IPS DF 6.9 (cell line): ENCODE data around the gene FAR2.
"Not testable (repeated sequence)": the region's sequence is repeated elsewhere in the genome, so short reads cannot be mapped to it uniquely, and the experiment has no call there.

Experiments used
- DNase-seq: peaks from one replicate; pipeline ENCODE4 v3.0.0-alpha.2; 2013; ENCODE audit warnings: low read depth, low spot score
- H3K27ac ChIP-seq: one replicate; pipeline ENCODE4 v1.5.1; 2013; ENCODE audit warnings: low read length, control low read depth
- H3K27me3 ChIP-seq: 2 replicates; pipeline ENCODE4 v1.6.1; 2013; ENCODE audit warnings: mild to moderate bottlenecking, low read length; ENCODE audit not compliant: control insufficient read depth, insufficient read depth
- H3K36me3 ChIP-seq: 2 replicates; pipeline ENCODE4 v1.6.1; 2013; ENCODE audit warnings: low read length; ENCODE audit not compliant: control insufficient read depth, insufficient read depth
- H3K4me1 ChIP-seq: 2 replicates; pipeline ENCODE4 v1.6.1; 2013; ENCODE audit warnings: low read length; ENCODE audit not compliant: control insufficient read depth, insufficient read depth
- H3K4me3 ChIP-seq: 2 replicates; pipeline ENCODE4 v1.5.1; 2013; ENCODE audit warnings: mild to moderate bottlenecking, low read length
- H3K9me3 ChIP-seq: 2 replicates; pipeline ENCODE4 v1.6.1; 2013; ENCODE audit warnings: low read length, inconsistent platforms; ENCODE audit not compliant: control insufficient read depth, insufficient read depth
- whole genome bisulfite sequencing: extraction: QIAGEN DNeasy Blood & Tissue Kit; methylation state at CpG from one replicate; pipeline ENCODE4 v1.1.7; 2013; ENCODE audit warnings: mixed read lengths, missing lambda C conversion rate; ENCODE audit not compliant: insufficient read length, insufficient coverage; 5-methylcytosine and 5-hydroxymethylcytosine counted together

FAR2 gene

GRCh38 chr12:29277231-29277630 is 128.2 kb downstream of the FAR2 start:
- DNase-seq = no peak
- no peaks in the 10 kb centered on the region for H3K9me3 ChIP-seq

DNA sequence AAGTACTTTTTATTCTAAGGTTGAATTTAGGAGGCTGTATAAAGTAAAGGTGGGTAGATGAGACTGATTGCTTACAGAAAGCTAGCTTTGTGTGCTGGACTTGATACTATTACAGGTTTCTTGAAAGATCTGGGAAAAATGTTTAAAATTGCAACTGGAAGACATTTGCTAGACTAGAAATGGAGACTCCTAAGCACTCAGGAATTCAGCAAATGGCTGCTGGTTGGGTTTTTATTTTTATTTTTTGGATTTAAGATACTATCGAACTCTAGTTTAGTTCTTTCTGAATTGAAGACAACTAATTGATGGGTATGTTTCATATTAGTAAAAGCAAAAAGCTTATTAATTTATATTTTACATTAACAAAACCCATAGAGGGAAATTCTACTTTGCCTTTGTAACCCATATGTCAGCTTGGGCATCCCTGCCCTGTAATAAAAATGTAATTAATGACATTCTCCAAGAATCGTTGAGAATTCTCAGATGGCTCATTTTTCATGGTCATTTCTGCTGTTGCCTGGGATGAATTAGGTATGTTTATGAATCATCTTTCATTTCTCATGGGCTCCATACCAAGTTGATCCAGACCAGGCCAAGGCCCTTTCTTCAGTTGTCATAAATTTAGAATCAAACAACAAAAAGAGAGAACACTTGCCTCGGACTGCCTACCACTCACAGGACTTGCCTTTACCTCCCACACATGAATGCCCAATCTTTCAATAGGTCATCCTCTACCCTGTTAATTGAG is 129.8 kb downstream of the FAR2 start:
- no peak for DNase-seq
- Histone ChIP-seq H3K4me1 (no peaks in the 10 kb centered on the region), H3K4me3 (no peak overlapping the region), H3K27me3 (no peaks in the 10 kb centered on the region), H3K9me3 (no peaks in the 10 kb centered on the region), H3K27ac (no peak overlapping the region), H3K36me3 (no peaks in the 10 kb centered on the region)
- WGBS = no CpG with 5 or more reads among the region's 3 CpGs

More at GRCh38 chr12:29277231-29277630, 128.2 kb downstream of the FAR2 start:
- WGBS = no CpG with 5 or more reads among the region's 4 CpGs
- H3K36me3 ChIP-seq = no peaks in the 10 kb centered on the region; the same call in 1 of the 2 replicates
- no peak overlapping the region for H3K4me3 ChIP-seq
- H3K4me1 ChIP-seq = peaks cover 7% of the 10 kb centered on the region
- no peaks in the 10 kb centered on the region for H3K27me3 ChIP-seq
- H3K27ac ChIP-seq = no peak overlapping the region

- no CpG with 5 or more reads among the region's 5 CpGs for WGBS
- no peak overlapping the region for H3K27ac ChIP-seq
- no peaks in the 10 kb centered on the region for H3K9me3 ChIP-seq
- H3K4me1 ChIP-seq = no peaks in the 10 kb centered on the region
- no peaks in the 10 kb centered on the region for H3K36me3 ChIP-seq
- no peak for DNase-seq
- no peaks in the 10 kb centered on the region for H3K27me3 ChIP-seq
- no peak overlapping the region for H3K4me3 ChIP-seq
Observed at GRCh38 chr12:29281371-29282005, 132.4 kb downstream of the FAR2 start.

- Histone ChIP-seq H3K27ac (no peak overlapping the region), H3K27me3 (no peaks in the 10 kb centered on the region), H3K4me3 (no peak overlapping the region), H3K4me1 (no peaks in the 10 kb centered on the region), H3K36me3 (no peaks in the 10 kb centered on the region), H3K9me3 (no peaks in the 10 kb centered on the region)
- no peak for DNase-seq
- WGBS = no CpG with 5 or more reads among the region's 2 CpGs
Observed at GRCh38 chr12:29282031-29282816, 133.1 kb downstream of the FAR2 start.

DNA sequence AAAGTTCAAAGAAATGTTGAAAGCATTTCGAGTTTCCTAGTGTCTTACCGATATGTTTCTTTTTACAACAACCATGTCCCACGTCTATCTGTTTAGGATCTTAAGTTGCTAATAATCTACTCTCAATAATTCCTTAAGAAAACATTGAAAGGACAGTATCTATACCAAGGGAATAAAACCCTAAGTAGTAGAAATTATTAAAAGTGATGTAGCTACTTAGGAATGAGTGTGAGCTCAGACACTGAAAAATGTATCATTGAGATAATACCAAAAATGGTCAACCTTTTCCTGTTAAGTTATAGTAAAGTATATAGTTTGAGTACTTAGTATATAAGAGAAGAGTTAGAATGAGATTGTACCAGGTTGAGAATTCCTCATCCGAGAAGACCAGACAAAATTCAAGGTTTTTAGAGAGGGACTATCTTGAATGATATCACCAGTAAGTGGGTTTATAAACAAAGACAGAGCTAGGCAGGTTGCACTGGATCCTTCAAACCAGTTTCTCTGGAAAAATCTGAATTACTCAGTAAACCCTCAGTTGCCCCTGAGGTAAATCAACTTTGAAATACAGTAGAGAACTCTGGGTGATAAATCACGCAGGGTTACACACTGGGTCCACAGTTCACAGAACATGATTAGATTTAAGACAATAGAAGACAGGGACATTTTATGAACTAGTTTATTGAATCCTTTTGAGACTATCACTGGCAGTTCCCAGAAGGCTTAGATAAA is 135.1 kb downstream of the FAR2 start:
- Histone ChIP-seq H3K27ac (no peak overlapping the region), H3K27me3 (no peaks in the 10 kb centered on the region), H3K4me3 (no peak overlapping the region), H3K4me1 (no peaks in the 10 kb centered on the region), H3K9me3 (no peaks in the 10 kb centered on the region), H3K36me3 (no peaks in the 10 kb centered on the region)
- WGBS = no CpG with 5 or more reads among the region's 5 CpGs
- no peak for DNase-seq

DNA sequence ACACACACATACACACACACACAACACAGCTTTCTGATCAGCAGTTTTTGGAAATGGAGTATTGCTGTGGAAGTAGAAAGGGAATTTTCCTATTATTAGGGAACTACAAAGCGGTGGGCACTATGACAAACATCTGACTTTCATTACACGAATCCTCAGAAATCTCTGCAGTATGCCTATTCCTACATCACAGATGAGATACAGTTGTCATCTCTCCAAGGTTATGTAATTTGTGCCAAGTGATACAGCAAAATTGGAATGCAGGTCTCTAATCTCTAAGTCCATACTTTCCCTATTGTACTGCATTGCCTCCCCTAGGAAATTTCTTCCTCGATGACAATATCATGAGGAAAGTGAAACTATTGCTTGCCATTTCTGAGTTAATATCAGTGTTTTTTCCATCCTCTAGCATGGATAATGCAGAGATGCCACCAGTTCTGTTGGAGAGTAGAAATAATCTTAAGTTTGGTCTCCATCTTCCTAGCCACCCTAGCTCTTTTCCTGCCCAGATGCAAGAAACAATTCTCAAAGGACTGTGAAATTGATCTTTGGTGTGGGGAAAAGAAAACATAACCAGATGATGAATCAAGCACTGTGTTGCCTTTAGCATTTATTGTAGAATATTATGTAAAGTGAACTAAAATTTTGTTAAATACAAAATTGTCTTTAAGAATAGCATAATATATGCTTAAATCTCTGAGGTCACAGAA is 137.2 kb downstream of the FAR2 start:
- no CpG with 5 or more reads among the region's 3 CpGs for WGBS
- Histone ChIP-seq H3K4me3 (no peak overlapping the region), H3K27me3 (no peaks in the 10 kb centered on the region), H3K4me1 (no peaks in the 10 kb centered on the region), H3K36me3 (no peaks in the 10 kb centered on the region), H3K27ac (no peak overlapping the region), H3K9me3 (no peaks in the 10 kb centered on the region)
- no peak for DNase-seq

DNA sequence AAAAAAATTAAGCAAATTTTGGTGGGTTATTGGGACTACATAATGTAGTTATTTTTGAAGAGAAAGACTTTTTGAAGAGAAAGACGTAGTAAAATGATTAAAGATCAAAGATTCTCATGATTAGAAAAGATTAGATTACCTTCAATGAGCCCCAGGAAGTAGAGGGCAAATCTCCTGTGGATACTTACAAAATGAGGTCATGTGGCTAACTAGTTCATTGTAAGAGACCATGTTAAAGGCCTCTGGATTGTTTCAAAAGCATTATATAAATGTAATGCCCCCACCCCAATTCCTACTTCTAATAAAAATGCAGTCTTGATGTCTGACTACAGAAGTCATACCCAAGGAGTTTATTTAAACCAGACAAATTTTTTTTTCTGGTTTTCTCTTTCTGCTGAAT is 138.5 kb downstream of the FAR2 start:
- H3K27me3 ChIP-seq = no peaks in the 10 kb centered on the region
- H3K36me3 ChIP-seq = no peaks in the 10 kb centered on the region
- no peak overlapping the region for H3K27ac ChIP-seq
- 100% methylated on average over 1 of the region's 1 CpG for WGBS
- no peak for DNase-seq
- no peaks in the 10 kb centered on the region for H3K9me3 ChIP-seq
- H3K4me1 ChIP-seq = no peaks in the 10 kb centered on the region
- no peak overlapping the region for H3K4me3 ChIP-seq

- Histone ChIP-seq H3K4me1 (no peaks in the 10 kb centered on the region), H3K4me3 (no peak overlapping the region), H3K27ac (no peak overlapping the region), H3K27me3 (no peaks in the 10 kb centered on the region), H3K36me3 (no peaks in the 10 kb centered on the region), H3K9me3 (no peaks in the 10 kb centered on the region)
- no peak for DNase-seq
Observed at GRCh38 chr12:29288031-29288430, 139.0 kb downstream of the FAR2 start.

- H3K27ac ChIP-seq, H3K27me3 ChIP-seq, H3K4me3 ChIP-seq, H3K4me1 ChIP-seq, H3K9me3 ChIP-seq, DNase-seq, H3K36me3 ChIP-seq: not testable (repeated sequence)
Observed at GRCh38 chr12:29290475-29290874, 141.4 kb downstream of the FAR2 start.

- Histone ChIP-seq H3K27ac (no peak overlapping the region), H3K4me1 (no peaks in the 10 kb centered on the region), H3K36me3 (no peaks in the 10 kb centered on the region), H3K4me3 (no peak overlapping the region), H3K27me3 (no peaks in the 10 kb centered on the region), H3K9me3 (no peaks in the 10 kb centered on the region)
- WGBS = no CpG with 5 or more reads among the region's 3 CpGs
- DNase-seq = no peak
Observed at GRCh38 chr12:29291226-29291625, 142.1 kb downstream of the FAR2 start.
